ENCODE results near the gene ZNF512B.

ZNF512B gene

DNA sequence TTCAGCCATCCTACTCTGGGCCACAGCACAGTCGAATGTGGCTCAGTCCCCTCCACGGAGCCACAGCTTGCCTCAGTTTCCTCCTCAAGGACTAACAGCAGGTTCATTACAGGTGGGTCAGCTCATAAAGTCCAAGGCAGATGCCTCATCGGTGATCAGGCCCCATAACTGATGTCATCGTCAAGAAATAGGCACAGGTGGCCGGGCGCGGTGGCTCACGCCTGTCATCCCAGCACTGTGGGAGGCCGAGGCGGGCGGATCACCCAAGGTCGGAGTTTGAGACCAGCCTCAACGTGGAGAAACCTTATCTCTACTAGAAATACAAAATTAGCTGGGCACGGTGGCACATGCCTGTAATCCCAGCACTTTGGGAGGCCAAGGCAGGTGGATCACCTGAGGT lies 17.0 kb downstream of the ZNF512B start (continued):
- TF ChIP-seq GLI2 (tag by site-specific recombination; IDR thresholded peaks at IDR 0.05; ENCODE audit: borderline replicate concordance, low read depth) (no peak), MZF1 (tag by site-specific recombination; IDR thresholded peaks at IDR 0.05; ENCODE audit: borderline replicate concordance) (no peak), ZNF184 (tag by site-specific recombination; IDR thresholded peaks at IDR 0.05) (no peak), ZNF292 (tag by site-specific recombination; IDR thresholded peaks at IDR 0.05; ENCODE audit: borderline replicate concordance, low read depth) (no peak)
- TF ChIP-seq, protein P1, sequence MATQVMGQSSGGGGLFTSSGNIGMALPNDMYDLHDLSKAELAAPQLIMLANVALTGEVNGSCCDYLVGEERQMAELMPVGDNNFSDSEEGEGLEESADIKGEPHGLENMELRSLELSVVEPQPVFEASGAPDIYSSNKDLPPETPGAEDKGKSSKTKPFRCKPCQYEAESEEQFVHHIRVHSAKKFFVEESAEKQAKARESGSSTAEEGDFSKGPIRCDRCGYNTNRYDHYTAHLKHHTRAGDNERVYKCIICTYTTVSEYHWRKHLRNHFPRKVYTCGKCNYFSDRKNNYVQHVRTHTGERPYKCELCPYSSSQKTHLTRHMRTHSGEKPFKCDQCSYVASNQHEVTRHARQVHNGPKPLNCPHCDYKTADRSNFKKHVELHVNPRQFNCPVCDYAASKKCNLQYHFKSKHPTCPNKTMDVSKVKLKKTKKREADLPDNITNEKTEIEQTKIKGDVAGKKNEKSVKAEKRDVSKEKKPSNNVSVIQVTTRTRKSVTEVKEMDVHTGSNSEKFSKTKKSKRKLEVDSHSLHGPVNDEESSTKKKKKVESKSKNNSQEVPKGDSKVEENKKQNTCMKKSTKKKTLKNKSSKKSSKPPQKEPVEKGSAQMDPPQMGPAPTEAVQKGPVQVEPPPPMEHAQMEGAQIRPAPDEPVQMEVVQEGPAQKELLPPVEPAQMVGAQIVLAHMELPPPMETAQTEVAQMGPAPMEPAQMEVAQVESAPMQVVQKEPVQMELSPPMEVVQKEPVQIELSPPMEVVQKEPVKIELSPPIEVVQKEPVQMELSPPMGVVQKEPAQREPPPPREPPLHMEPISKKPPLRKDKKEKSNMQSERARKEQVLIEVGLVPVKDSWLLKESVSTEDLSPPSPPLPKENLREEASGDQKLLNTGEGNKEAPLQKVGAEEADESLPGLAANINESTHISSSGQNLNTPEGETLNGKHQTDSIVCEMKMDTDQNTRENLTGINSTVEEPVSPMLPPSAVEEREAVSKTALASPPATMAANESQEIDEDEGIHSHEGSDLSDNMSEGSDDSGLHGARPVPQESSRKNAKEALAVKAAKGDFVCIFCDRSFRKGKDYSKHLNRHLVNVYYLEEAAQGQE (tag by site-specific recombination; IDR thresholded peaks at IDR 0.05) = no peak
- TF ChIP-seq, protein P2, sequence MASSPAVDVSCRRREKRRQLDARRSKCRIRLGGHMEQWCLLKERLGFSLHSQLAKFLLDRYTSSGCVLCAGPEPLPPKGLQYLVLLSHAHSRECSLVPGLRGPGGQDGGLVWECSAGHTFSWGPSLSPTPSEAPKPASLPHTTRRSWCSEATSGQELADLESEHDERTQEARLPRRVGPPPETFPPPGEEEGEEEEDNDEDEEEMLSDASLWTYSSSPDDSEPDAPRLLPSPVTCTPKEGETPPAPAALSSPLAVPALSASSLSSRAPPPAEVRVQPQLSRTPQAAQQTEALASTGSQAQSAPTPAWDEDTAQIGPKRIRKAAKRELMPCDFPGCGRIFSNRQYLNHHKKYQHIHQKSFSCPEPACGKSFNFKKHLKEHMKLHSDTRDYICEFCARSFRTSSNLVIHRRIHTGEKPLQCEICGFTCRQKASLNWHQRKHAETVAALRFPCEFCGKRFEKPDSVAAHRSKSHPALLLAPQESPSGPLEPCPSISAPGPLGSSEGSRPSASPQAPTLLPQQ (tag by site-specific recombination; IDR thresholded peaks at IDR 0.05) = no peak

DNA sequence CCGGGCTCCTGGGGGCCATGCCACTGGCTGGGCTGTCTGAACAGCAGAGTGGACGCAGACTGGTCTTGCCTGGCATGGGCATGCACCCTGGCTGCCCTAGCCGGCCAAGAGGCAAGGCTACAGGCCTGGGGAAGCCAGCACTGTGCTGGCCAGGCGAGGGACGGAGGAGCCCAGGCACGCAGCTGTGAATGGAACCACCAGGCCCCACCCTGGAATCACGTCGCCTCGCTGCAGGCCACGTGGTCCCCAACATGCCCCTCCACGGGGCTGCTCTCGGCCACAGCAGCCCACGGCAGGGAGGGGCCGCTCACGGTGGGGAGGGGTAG lies 17.6 kb downstream of the ZNF512B start:
- Histone ChIP-seq H3K9me3 (ENCODE audit: control insufficient read depth, insufficient read depth, low read depth, low read length) (no peaks in the 10 kb centered on the region), H3K4me3 (ENCODE audit: low read depth, low read length) (no peak overlapping the region), H3K4me1 (ENCODE audit: control insufficient read depth, insufficient read depth, low read length) (peaks cover 3% of the 10 kb centered on the region; the same call in 1 of the 2 replicates), H3K36me3 (ENCODE audit: control insufficient read depth in 2 of 2, insufficient read depth in 1 of 2, low read length in 2 of 2) (peaks cover 0 to 5% of the 10 kb centered on the region in 2 experiments; a peak in 1 of 3 replicates), H3K27ac (ENCODE audit: extremely low read depth, low read depth, low read length) (no peak overlapping the region)
- ChIA-PET CTCF (interaction anchor here (0.7 to 1.4 kb wide), 2 partner anchors 177 to 320 kb away, joined by 3 to 5 read pairs; no protein-coding TSS in a partner anchor), POLR2A (no interaction called here)
- TF ChIP-seq ZNF302 (tag by site-specific recombination; IDR thresholded peaks at IDR 0.05; ENCODE audit: low read depth) (no peak), ZNF658 (tag by site-specific recombination; IDR thresholded peaks at IDR 0.05) (no peak), HOXD13 (CRISPR knock-in tag; IDR thresholded peaks at IDR 0.05; ENCODE audit: borderline replicate concordance) (no peak), SP2 (tag by site-specific recombination; IDR thresholded peaks at IDR 0.05) (no peak), ZNF501 (tag by site-specific recombination; IDR thresholded peaks at IDR 0.05) (no peak), ZBTB48 (tag by site-specific recombination; IDR thresholded peaks at IDR 0.05) (no peak), ZBTB8A (tag by site-specific recombination; IDR thresholded peaks at IDR 0.05) (no peak), ZNF610 (tag by site-specific recombination; IDR thresholded peaks at IDR 0.05; ENCODE audit: borderline replicate concordance) (no peak), ZNF202 (tag by site-specific recombination; IDR thresholded peaks at IDR 0.05; ENCODE audit: borderline replicate concordance) (no peak), ZNF571 (tag by site-specific recombination; IDR thresholded peaks at IDR 0.05) (no peak), ZNF157 (tag by site-specific recombination; IDR thresholded peaks at IDR 0.05) (no peak)
- TF ChIP-seq, protein P3, sequence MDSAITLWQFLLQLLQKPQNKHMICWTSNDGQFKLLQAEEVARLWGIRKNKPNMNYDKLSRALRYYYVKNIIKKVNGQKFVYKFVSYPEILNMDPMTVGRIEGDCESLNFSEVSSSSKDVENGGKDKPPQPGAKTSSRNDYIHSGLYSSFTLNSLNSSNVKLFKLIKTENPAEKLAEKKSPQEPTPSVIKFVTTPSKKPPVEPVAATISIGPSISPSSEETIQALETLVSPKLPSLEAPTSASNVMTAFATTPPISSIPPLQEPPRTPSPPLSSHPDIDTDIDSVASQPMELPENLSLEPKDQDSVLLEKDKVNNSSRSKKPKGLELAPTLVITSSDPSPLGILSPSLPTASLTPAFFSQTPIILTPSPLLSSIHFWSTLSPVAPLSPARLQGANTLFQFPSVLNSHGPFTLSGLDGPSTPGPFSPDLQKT (IDR thresholded peaks at IDR 0.05; ENCODE audit: borderline replicate concordance, low read depth, low read length) = no peak

Measured in HEK293 (cell line).